SU-DHL-6 (cell line): ENCODE results near the gene CYLD.

Experiments
- H2AFZ ChIP-seq: fragments of 200-600 bp; sonication (generic); 2 replicates; pipeline ENCODE4 v1.6.1; 2014; ENCODE audit warnings: low read depth, mild to moderate bottlenecking, moderate library complexity, mixed read lengths, antibody characterized with exemption, low read length; ENCODE audit not compliant: severe bottlenecking
- H3F3A ChIP-seq: fragments of 200-600 bp; shearing (Covaris generic); 2 replicates; pipeline ENCODE4 v1.6.0; 2016; ENCODE audit warnings: antibody characterized with exemption, mild to moderate bottlenecking; ENCODE audit not compliant: insufficient read depth
- H3K27ac ChIP-seq: fragments of 200-600 bp; sonication (generic); 2 replicates; pipeline ENCODE4 v1.5.1; 2016; ENCODE audit warnings: low read depth, mild to moderate bottlenecking, low read length, moderate library complexity, mixed read lengths
- H3K27me3 ChIP-seq: fragments of 200-600 bp; sonication (generic), shearing (Covaris generic); 2 replicates; pipeline ENCODE4 v1.6.0; 2014; ENCODE audit warnings: mild to moderate bottlenecking, low read length
- H3K36me3 ChIP-seq: fragments of 200-600 bp; sonication (generic); 2 replicates; pipeline ENCODE4 v1.6.1; 2014; ENCODE audit warnings: mild to moderate bottlenecking, low read length, mixed read lengths
- H3K4me2 ChIP-seq: fragments of 300-600, 200-600 bp; shearing (Covaris generic), sonication (generic); 2 replicates; pipeline ENCODE4 v1.6.0; 2014; ENCODE audit warnings: low read length, low read depth, mild to moderate bottlenecking; ENCODE audit not compliant: poor library complexity, severe bottlenecking
- H3K4me3 ChIP-seq: fragments of 200-600 bp; sonication (generic); 2 replicates; pipeline ENCODE4 v1.5.1; 2014; ENCODE audit warnings: antibody characterized with exemption, low read length, mild to moderate bottlenecking, mixed read lengths; ENCODE audit not compliant: insufficient read depth, poor library complexity, severe bottlenecking
- H3K79me2 ChIP-seq: fragments of 200-600 bp; sonication (generic); 2 replicates; pipeline ENCODE4 v1.6.1; 2014; ENCODE audit warnings: mild to moderate bottlenecking, low read length, moderate library complexity; ENCODE audit not compliant: insufficient read depth
- H3K9ac ChIP-seq: fragments of 200-600 bp; sonication (generic); 2 replicates; pipeline ENCODE4 v1.7.0; 2014; ENCODE audit warnings: mild to moderate bottlenecking, low read length
- H3K9me2 ChIP-seq: fragments of 200-600 bp; sonication (generic); replicated peaks from 2 replicates; pipeline ENCODE4 v1.6.1; 2014; ENCODE audit warnings: low read length; ENCODE audit not compliant: insufficient read depth
- H3K9me3 ChIP-seq: fragments of 200-600 bp; sonication (generic); 2 replicates; pipeline ENCODE4 v1.6.1; 2014; ENCODE audit warnings: low read length, mixed read lengths; ENCODE audit not compliant: insufficient read depth
- H4K20me1 ChIP-seq: fragments of 200-600 bp; sonication (generic); 2 replicates; pipeline ENCODE4 v1.6.1; 2014; ENCODE audit warnings: low read depth, mild to moderate bottlenecking, antibody characterized with exemption, low read length, moderate library complexity, mixed read lengths
- CTCF ChIP-seq: fragments of 200-600 bp; sonication (generic); IDR thresholded peaks from one replicate; pipeline ENCODE4 v1.5.1; 2017; ENCODE audit warnings: antibody characterized with exemption, mild to moderate bottlenecking, low read length, moderate library complexity; ENCODE audit not compliant: insufficient read depth, poor library complexity, severe bottlenecking
- EZH2phosphoT487 ChIP-seq: fragments of 200-600 bp; sonication (generic), shearing (Covaris generic); conservative IDR thresholded peaks from 2 replicates; pipeline ENCODE4 v1.6.1; 2018; ENCODE audit warnings: mild to moderate bottlenecking, antibody characterized with exemption, low read length, moderate library complexity, mixed read lengths

CYLD gene

DNA sequence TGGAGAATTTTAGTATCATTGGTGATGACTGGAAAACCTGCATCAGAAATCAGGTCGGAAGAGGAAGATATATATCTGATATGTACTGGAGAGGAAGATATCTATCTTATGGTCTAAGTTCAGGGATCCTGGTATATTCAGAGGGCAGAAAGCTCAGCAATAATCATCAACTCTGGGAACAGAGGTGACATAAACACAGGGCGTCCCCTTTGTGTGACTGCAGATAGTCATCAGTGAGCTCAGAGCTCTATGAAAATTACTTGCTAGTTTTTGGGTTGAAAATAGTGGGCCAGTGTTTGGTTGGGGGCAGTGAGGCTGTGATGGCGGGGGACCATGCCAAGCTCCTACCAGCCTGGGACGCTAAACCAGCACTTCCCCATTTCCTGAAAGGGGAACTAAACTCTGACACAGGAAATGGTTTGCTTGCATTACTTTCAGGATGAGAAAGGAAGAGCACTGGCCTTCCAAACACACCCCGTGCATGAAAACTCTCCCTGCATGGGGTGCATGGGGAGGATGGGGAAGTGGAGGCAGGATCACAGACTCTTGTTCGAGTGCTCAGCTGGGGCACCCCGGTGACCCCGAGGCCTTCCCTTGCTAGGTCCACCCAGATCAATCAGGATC, 32.7 kb upstream of the CYLD start:
- Histone ChIP-seq H3K27ac (no peak overlapping the region), H3K27me3 (no peaks in the 10 kb centered on the region; the same call in 1 of the 2 replicates), H3K36me3 (no peaks in the 10 kb centered on the region), H3K79me2 (no peaks in the 10 kb centered on the region), H2AFZ (no peak overlapping the region), H3K4me3 (no peak overlapping the region), H3K4me2 (no peak overlapping the region), H3K9ac (no peak overlapping the region), H4K20me1 (no peaks in the 10 kb centered on the region), H3K9me3 (peaks cover 10% of the 10 kb centered on the region; the same call in 1 of the 2 replicates), H3F3A (no peaks in the 10 kb centered on the region), H3K9me2 (no peaks in the 10 kb centered on the region)
- TF ChIP-seq CTCF (no peak), EZH2phosphoT487 (no peak)

- no peak overlapping the region for H3K4me2 ChIP-seq
- no peak overlapping the region for H3K9ac ChIP-seq
- H3K27me3 ChIP-seq = no peaks in the 10 kb centered on the region; the same call in 1 of the 2 replicates
- H3K36me3 ChIP-seq = no peaks in the 10 kb centered on the region
- peaks cover 5% of the 10 kb centered on the region; the same call in 1 of the 2 replicates for H3K9me3 ChIP-seq
- H3K27ac ChIP-seq = no peak overlapping the region
- no peak overlapping the region for H3K4me3 ChIP-seq
- TF ChIP-seq CTCF (no peak), EZH2phosphoT487 (no peak)
- no peak overlapping the region for H2AFZ ChIP-seq
- H3F3A ChIP-seq = no peaks in the 10 kb centered on the region
- no peaks in the 10 kb centered on the region for H3K79me2 ChIP-seq
- no peaks in the 10 kb centered on the region for H3K9me2 ChIP-seq
- H4K20me1 ChIP-seq = no peaks in the 10 kb centered on the region
Observed at GRCh38 chr16:50709980-50710379, 31.9 kb upstream of the CYLD start.

- Histone ChIP-seq H3K9me3 (no peaks in the 10 kb centered on the region), H3K79me2 (no peaks in the 10 kb centered on the region), H3K27ac (no peak overlapping the region), H3K27me3 (no peaks in the 10 kb centered on the region; the same call in 1 of the 2 replicates), H3K4me3 (no peak overlapping the region), H4K20me1 (no peaks in the 10 kb centered on the region), H3K9ac (no peak overlapping the region), H3K4me2 (no peak overlapping the region), H3K9me2 (no peaks in the 10 kb centered on the region), H2AFZ (no peak overlapping the region), H3K36me3 (no peaks in the 10 kb centered on the region), H3F3A (no peaks in the 10 kb centered on the region)
- TF ChIP-seq EZH2phosphoT487 (no peak), CTCF (no peak)
Observed at GRCh38 chr16:50711040-50711439, 30.8 kb upstream of the CYLD start.
